NK-92 treated with Interleukin-12 subunit alpha and Interleukin-12 subunit beta, amount 100 ng/mL, for 24 hours (cell line): Measurements from ENCODE around the gene IL1RL2.

Source experiments
- DNase-seq: peaks from one replicate; lab custom pipeline; 2025; lab: John Stamatoyannopoulos, UW

IL1RL2 gene

GRCh38 chr2:102267774-102268173, 81.0 kb downstream of the IL1RL2 start:
- no peak for DNase-seq

- DNase-seq: no peak
Observed at GRCh38 chr2:102268510-102269199, 81.8 kb downstream of the IL1RL2 start.

- DNase-seq: no peak
Observed at GRCh38 chr2:102269200-102269524, 82.3 kb downstream of the IL1RL2 start.

- no peak for DNase-seq
Observed at GRCh38 chr2:102271844-102272243, 85.0 kb downstream of the IL1RL2 start.

GRCh38 chr2:102273619-102274211, 86.9 kb downstream of the IL1RL2 start:
- no peak for DNase-seq

GRCh38 chr2:102276549-102277201, 89.9 kb downstream of the IL1RL2 start:
- no peak for DNase-seq

- DNase-seq: no peak
Observed at GRCh38 chr2:102277202-102277700, 90.4 kb downstream of the IL1RL2 start.

- no peak for DNase-seq
Observed at GRCh38 chr2:102278720-102279390, 92.0 kb downstream of the IL1RL2 start.

- no peak for DNase-seq
Observed at GRCh38 chr2:102279391-102279735, 92.5 kb downstream of the IL1RL2 start.

GRCh38 chr2:102282678-102283091, 95.9 kb downstream of the IL1RL2 start:
- DNase-seq: no peak

- no peak for DNase-seq
Observed at GRCh38 chr2:102283996-102284395, 97.2 kb downstream of the IL1RL2 start.

GRCh38 chr2:102284611-102285010, 97.8 kb downstream of the IL1RL2 start:
- DNase-seq: no peak

- no peak for DNase-seq
Observed at GRCh38 chr2:102285368-102285767, 98.5 kb downstream of the IL1RL2 start.

- no peak for DNase-seq
Observed at GRCh38 chr2:102286041-102286440, 99.2 kb downstream of the IL1RL2 start.

- no peak for DNase-seq
Observed at GRCh38 chr2:102289129-102289528, 102.3 kb downstream of the IL1RL2 start.
